Endothelial cell of umbilical vein (primary cell): ENCODE results near the gene MARK4. TPM values are rescaled to one million over a fixed set of nuclear protein-coding genes. Genes with fewer than 3 reads are reported as not detected.

ENCODE experiments used
- BruUV-seq: library from RNA; stranded (reverse); fragments of 400-500 nt; replicated peaks from 2 replicates; lab custom pipeline; 2021; lab: Mats Ljungman, UMichigan
- CTCF ChIA-PET: fragments of 300-600, 350-600 bp; sonication (Branson Sonifier 250); formaldehyde crosslinking; loops from one replicate; lab custom pipeline; 2021; ENCODE audit warnings: antibody characterized with exemption, inconsistent platforms; lab: Charles Lee
- POLR2A ChIA-PET: fragments of 300-600, 350-600 bp; sonication (Branson Sonifier 250); formaldehyde crosslinking; loops from one replicate; lab custom pipeline; 2021; ENCODE audit warnings: antibody characterized with exemption, inconsistent platforms; lab: Charles Lee
- DNase-seq: peaks from one replicate; pipeline ENCODE4 v3.0.0-alpha.2; 2011; ENCODE audit warnings: low read depth, low spot score
- FAIRE-seq: peaks from 2 replicates; lab custom pipeline; 2011; peaks lifted over from hg19 to GRCh38; lab: Jason Lieb, UNC
- H2AFZ ChIP-seq: 2 replicates; pipeline ENCODE4 v1.6.0; 2012; ENCODE audit warnings: low read depth, low read length, control low read depth, inconsistent platforms
- H3K27ac ChIP-seq: 2 replicates; pipeline ENCODE4 v1.5.1; 2011; ENCODE audit warnings: low read depth, mild to moderate bottlenecking, control low read depth, low read length, moderate library complexity; ENCODE audit not compliant: insufficient read depth
- H3K27me3 ChIP-seq, 2 experiments: 2 replicates each; pipeline versions ENCODE4 v1.6.0 to v1.6.1; 2011; ENCODE audit warnings: low read length in 2 of 2, mixed read lengths in 1 of 2; ENCODE audit not compliant: control insufficient read depth in 2 of 2, insufficient read depth in 2 of 2
- H3K36me3 ChIP-seq, 2 experiments: 2 replicates in 1 of 2; 3 replicates in 1 of 2; pipeline ENCODE4 v1.5.1; 2011; ENCODE audit warnings: low read length in 2 of 2, mild to moderate bottlenecking in 1 of 2, moderate library complexity in 1 of 2; ENCODE audit not compliant: control insufficient read depth in 2 of 2, insufficient read depth in 2 of 2; ENCODE audit errors: extremely low read depth in 1 of 2
- H3K4me1 ChIP-seq: 3 replicates; pipeline ENCODE4 v1.5.1; 2011; ENCODE audit warnings: mild to moderate bottlenecking, low read length; ENCODE audit not compliant: control insufficient read depth, insufficient read depth; ENCODE audit errors: extremely low read depth
- H3K4me2 ChIP-seq: 2 replicates; pipeline ENCODE4 v1.6.1; 2011; ENCODE audit warnings: low read length, control low read depth, mixed read lengths; ENCODE audit not compliant: insufficient read depth
- H3K4me3 ChIP-seq, 3 experiments: fragments of 200-600 bp in 1 of 3; sonication (generic), shearing (Covaris generic) in 1 of 3; replicated peaks in 1 of 3; 2 replicates each; pipeline ENCODE4 v1.5.1; 2011 to 2016; ENCODE audit warnings: control low read depth in 3 of 3, low read length in 3 of 3, mild to moderate bottlenecking in 2 of 3, inconsistent platforms in 1 of 3, low read depth in 1 of 3, moderate library complexity in 1 of 3; ENCODE audit not compliant: insufficient read depth in 1 of 3
- H3K79me2 ChIP-seq: 2 replicates; pipeline ENCODE4 v1.6.0; 2012; ENCODE audit warnings: low read length, inconsistent platforms; ENCODE audit not compliant: control insufficient read depth, insufficient read depth
- H3K9ac ChIP-seq: replicated peaks from 2 replicates; pipeline ENCODE3; 2011; ENCODE audit warnings: low read length, control low read depth; ENCODE audit not compliant: insufficient read depth; ENCODE audit errors: extremely low read depth
- H3K9me1 ChIP-seq: replicated peaks from 3 replicates; pipeline ENCODE4 v1.6.0; 2011; ENCODE audit warnings: mild to moderate bottlenecking, low read length; ENCODE audit not compliant: control insufficient read depth, insufficient read depth; ENCODE audit errors: extremely low read depth
- H3K9me3 ChIP-seq: replicated peaks from 2 replicates; pipeline ENCODE4 v1.5.1; 2012; ENCODE audit warnings: low read length, inconsistent platforms; ENCODE audit not compliant: control insufficient read depth, insufficient read depth
- H4K20me1 ChIP-seq: replicated peaks from 2 replicates; pipeline ENCODE3; 2011; ENCODE audit warnings: mild to moderate bottlenecking, low read length; ENCODE audit not compliant: control insufficient read depth, insufficient read depth; ENCODE audit errors: extremely low read depth
- EZH2 ChIP-seq: IDR thresholded peaks from 2 replicates; pipeline ENCODE4 v1.6.1; 2012; ENCODE audit warnings: borderline replicate concordance, low read depth, mild to moderate bottlenecking, moderate library complexity, low read length, inconsistent platforms; ENCODE audit not compliant: severe bottlenecking
- FOS ChIP-seq: IDR thresholded peaks from 2 replicates; pipeline ENCODE4 v1.6.1; 2011; ENCODE audit warnings: mild to moderate bottlenecking, low read length, moderate library complexity, borderline replicate concordance; ENCODE audit not compliant: insufficient read depth
- GATA2 ChIP-seq: IDR thresholded peaks from 2 replicates; pipeline ENCODE4 v1.7.0; 2011; ENCODE audit warnings: low read depth, mild to moderate bottlenecking, moderate library complexity, mixed read lengths, low read length; ENCODE audit not compliant: insufficient read length, insufficient read depth
- JUN ChIP-seq: IDR thresholded peaks from 2 replicates; pipeline ENCODE4 v1.6.1; 2011; ENCODE audit warnings: borderline replicate concordance, low read depth; ENCODE audit not compliant: insufficient read length, insufficient read depth
- MYC ChIP-seq: IDR thresholded peaks from one replicate; pipeline ENCODE4 v1.6.1; 2011; ENCODE audit warnings: mild to moderate bottlenecking, low read depth, low read length
- POLR2A ChIP-seq: IDR thresholded peaks from 2 replicates; pipeline ENCODE4 v1.6.1; 2012; ENCODE audit warnings: low read depth, mild to moderate bottlenecking, control low read depth, low read length
- POLR2AphosphoS5 ChIP-seq: IDR thresholded peaks from 2 replicates; pipeline ENCODE4 v1.6.1; 2012; ENCODE audit warnings: low read depth, mild to moderate bottlenecking, control low read depth, low read length, moderate library complexity; ENCODE audit not compliant: insufficient read depth
- dilution Hi-C: fragments of 300-500 bp; cut with MboI; formaldehyde crosslinking; loops from one replicate; pipeline ENCODE4 v1.15.0; 2019; ENCODE audit warnings: low sequenced_read_pairs; ENCODE audit not compliant: extremely low pct_ligation_motif_present
- intact Hi-C: fragments of 100-400 bp; cut with micrococcal nuclease; formaldehyde crosslinking; loops from one replicate; pipeline ENCODE4 v1.10.0; 2022
- polyA plus RNA-seq, 4 experiments: library from polyadenylated mRNA; depleted of rRNA in 3 of 4; stranded (reverse) in 3 of 4; unstranded in 1 of 4; fragments of >200 nt; gene quantifications; 2 replicates each; pipeline versions ENCODE4 v1.2.1 to v1.2.3, GENCODE V29; 2011 to 2012; ENCODE audit warnings: missing spikeins in 1 of 4
- total RNA-seq: library from RNA; stranded (reverse); gene quantifications from 2 replicates; pipeline ENCODE4 v1.2.3, GENCODE V29; 2021
- TF ChIP-seq, protein P1 (sequence below): IDR thresholded peaks from 2 replicates; pipeline ENCODE4 v1.6.1; 2011; ENCODE audit not compliant: insufficient read depth, insufficient read length

The MARK4 gene
- total and polyA plus RNA-seq, 2 donors (not counting 3 experiments of a cell fraction or from before 2014, with no cell fraction given): 13.9 to 51.6 TPM

DNA sequence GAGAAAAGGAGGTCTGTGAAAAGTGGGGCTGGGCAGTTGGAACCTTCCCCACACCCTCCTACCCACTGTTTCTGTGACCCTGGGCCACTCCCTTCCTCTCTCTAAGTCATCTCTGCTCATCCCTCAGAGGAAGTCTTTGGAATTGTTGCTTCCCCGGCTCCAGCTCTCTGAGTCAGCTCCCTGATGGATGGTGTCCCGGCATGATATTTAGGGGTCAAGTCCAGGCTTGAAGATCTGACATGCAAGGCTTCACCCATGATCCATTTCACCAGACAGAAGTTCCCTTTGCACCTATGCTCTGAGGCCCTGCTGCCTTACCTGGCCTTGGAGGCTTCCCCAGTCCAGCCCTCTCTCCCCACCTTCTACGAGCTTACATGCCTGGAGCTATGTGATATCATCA lies 19.2 kb upstream of the MARK4 start:
- H3K9me3 ChIP-seq: no peaks in the 10 kb centered on the region
- dilution Hi-C loops: no loop called here
- FAIRE-seq: no peak
- H3K79me2 ChIP-seq: no peaks in the 10 kb centered on the region
- no peaks in the 10 kb centered on the region for H3K36me3 ChIP-seq
- no peak overlapping the region for H3K4me3 ChIP-seq
- H3K27ac ChIP-seq: no peak overlapping the region
- H3K9ac ChIP-seq: no peak overlapping the region
- H3K9me1 ChIP-seq: no peaks in the 10 kb centered on the region
- POLR2A ChIA-PET: no interaction called here
- H3K27me3 ChIP-seq: no peaks in the 10 kb centered on the region
- H3K4me1 ChIP-seq: peaks cover 8% of the 10 kb centered on the region
- no peak overlapping the region for H2AFZ ChIP-seq
- no TSS peak for BruUV-seq
- no peak for DNase-seq
- H4K20me1 ChIP-seq: no peaks in the 10 kb centered on the region
- H3K4me2 ChIP-seq: no peak overlapping the region
- TF ChIP-seq JUN: no peak
- CTCF ChIA-PET: interaction anchor here (0.7 to 1.4 kb wide), 6 partner anchors 9 to 265 kb away, joined by 3 to 5 read pairs (median 3); no protein-coding TSS in a partner anchor
- intact Hi-C loops: no loop called here

DNA sequence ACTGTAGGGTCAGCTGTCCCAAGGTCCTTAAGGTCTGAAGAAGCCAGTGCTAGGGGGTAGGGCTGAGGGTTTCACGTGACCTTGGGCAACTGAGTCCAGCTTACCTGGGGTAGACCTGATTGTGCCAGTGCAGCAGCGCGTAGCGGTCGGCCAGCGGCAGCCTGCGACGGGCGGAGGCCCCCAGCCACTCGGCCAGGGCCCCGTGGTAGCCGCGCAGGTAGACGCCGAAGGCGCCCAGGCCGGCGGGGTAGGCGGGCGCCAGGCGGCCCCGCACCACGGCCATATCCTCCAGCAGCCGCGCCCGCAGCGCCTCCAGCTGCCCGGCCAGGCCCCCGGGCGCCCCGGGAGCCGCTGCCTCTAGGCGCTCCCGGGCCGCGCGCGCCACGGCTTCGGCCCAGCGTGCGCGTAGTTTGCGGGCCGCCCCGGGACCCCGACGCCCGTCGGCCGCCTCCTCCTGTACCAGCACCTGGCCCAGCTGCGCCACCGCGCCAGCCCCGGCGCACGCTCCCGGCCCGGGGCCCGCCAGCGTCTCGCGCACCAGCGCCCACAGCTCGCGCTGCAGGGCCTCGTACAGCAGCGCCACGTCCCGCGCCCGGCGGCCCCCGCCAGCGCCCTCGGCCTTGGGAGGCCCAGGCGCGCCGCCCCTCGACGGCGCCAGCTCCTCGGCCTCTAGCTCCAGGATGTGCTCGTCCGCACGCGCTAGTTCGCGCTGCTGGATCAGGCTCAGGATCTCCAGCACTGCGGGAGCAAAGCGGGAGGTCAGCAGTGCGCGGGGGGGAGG lies 16.8 kb upstream of the MARK4 start:
- no peaks in the 10 kb centered on the region for H3K79me2 ChIP-seq
- FAIRE-seq (no peak), DNase-seq (no peak)
- no peaks in the 10 kb centered on the region for H4K20me1 ChIP-seq
- H2AFZ ChIP-seq: no peak overlapping the region
- H3K9ac ChIP-seq: no peak overlapping the region
- no peaks in the 10 kb centered on the region for H3K27me3 ChIP-seq
- H3K9me3 ChIP-seq: no peaks in the 10 kb centered on the region
- TF ChIP-seq FOS (no peak), GATA2 (no peak), POLR2A (no peak), EZH2 (no peak), POLR2AphosphoS5 (no peak), MYC (no peak)
- TF ChIP-seq, protein P1, sequence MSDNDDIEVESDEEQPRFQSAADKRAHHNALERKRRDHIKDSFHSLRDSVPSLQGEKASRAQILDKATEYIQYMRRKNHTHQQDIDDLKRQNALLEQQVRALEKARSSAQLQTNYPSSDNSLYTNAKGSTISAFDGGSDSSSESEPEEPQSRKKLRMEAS: no peak
- BruUV-seq: no TSS peak
- ChIA-PET CTCF (no interaction called here), POLR2A (no interaction called here)
- H3K4me3 ChIP-seq: no peak overlapping the region
- intact Hi-C loops: no loop called here
- no peak overlapping the region for H3K4me2 ChIP-seq
- dilution Hi-C loops: no loop called here
- H3K36me3 ChIP-seq: no peaks in the 10 kb centered on the region
- no peaks in the 10 kb centered on the region for H3K9me1 ChIP-seq
- H3K27ac ChIP-seq: no peak overlapping the region
- peaks cover 8% of the 10 kb centered on the region for H3K4me1 ChIP-seq
